Bronchial smooth muscle cell (primary cell): ENCODE measurements around the gene ZNF891. TPM values are rescaled to one million over a fixed set of nuclear protein-coding genes. Genes with fewer than 3 reads are reported as not detected.

Experiments
- total RNA-seq: library from RNA; depleted of rRNA; stranded (reverse); fragments of >200 nt; gene quantifications from 2 replicates; pipeline ENCODE4 v1.2.1, GENCODE V29; 2014

ZNF891 gene
- 0.79 and 0.94 TPM in 2 replicates for total RNA-seq

GRCh38 chr12:133130038-133130807 lies at the start of gene ZNF891, which contains the start of gene ZNF10:
TSS of gene ZNF891 (minus strand) at chr12:133130274. CDS start at chr12:133121918, 8,356 bp downstream.
TSS of gene ZNF10 (plus strand) at chr12:133130627. CDS start at chr12:133144493, 13,866 bp downstream.

GRCh38 chr12:133080368-133081158 lies 49.5 kb downstream of the ZNF891 start, which contains the start of gene ZNF140:
TSS of gene ZNF140 (plus strand) at chr12:133080923. CDS start at chr12:133081321, 398 bp downstream.

Other genes starting within 250 kb of the ZNF891 start
- 22.9 and 24.0 TPM in 2 replicates for gene CHFR, start 242.7 kb downstream of the ZNF891 start, total RNA-seq
- 8.8 and 9.4 TPM in 2 replicates for gene ZNF605, start 174.0 kb downstream of the ZNF891 start, total RNA-seq
- gene ZNF26, start 143.9 kb downstream of the ZNF891 start, total RNA-seq = 9.2 and 10.1 TPM in 2 replicates
- 20.3 and 27.7 TPM in 2 replicates for gene ZNF84, start 92.8 kb downstream of the ZNF891 start, total RNA-seq
- 28.5 and 36.0 TPM in 2 replicates for gene ZNF140, start 49.4 kb downstream of the ZNF891 start, total RNA-seq
- gene ZNF10, start 353 bp upstream of the ZNF891 start, total RNA-seq = 7.7 and 10.4 TPM in 2 replicates
- gene ZNF268, start 51.2 kb upstream of the ZNF891 start, total RNA-seq = 21.4 and 49.2 TPM in 2 replicates
- not detected in 2 replicates for gene ANHX, start 105.6 kb upstream of the ZNF891 start, total RNA-seq